Progenitor cell of endocrine pancreas (in vitro differentiated cells): ENCODE results near the gene INPPL1. TPM values are rescaled to one million over a fixed set of nuclear protein-coding genes. Genes with fewer than 3 reads are reported as not detected.
"Not testable (repeated sequence)": the region's sequence is repeated elsewhere in the genome, so short reads cannot be mapped to it uniquely, and the experiment has no call there.

Experiments used
- DNase-seq: peaks from one replicate; pipeline ENCODE4 v3.0.0; 2021; ENCODE audit warnings: low spot score; ENCODE audit not compliant: unreplicated experiment
- H3K27ac Mint-ChIP-seq: 2 replicates; pipeline ENCODE4 v1.8.0; 2021; ENCODE audit warnings: mild to moderate bottlenecking, moderate library complexity, mixed read lengths
- H3K27me3 Mint-ChIP-seq: 2 replicates; pipeline ENCODE4 v1.8.0; 2021; ENCODE audit warnings: mixed read lengths
- H3K36me3 Mint-ChIP-seq: 2 replicates; pipeline ENCODE4 v1.8.0; 2022; ENCODE audit warnings: mixed read lengths; ENCODE audit not compliant: insufficient read depth
- H3K4me1 Mint-ChIP-seq: 2 replicates; pipeline ENCODE4 v1.8.0; 2021; ENCODE audit warnings: low read depth, mixed read lengths
- H3K4me3 Mint-ChIP-seq: 2 replicates; pipeline ENCODE4 v1.8.0; 2021; ENCODE audit warnings: low read depth, mild to moderate bottlenecking, moderate library complexity, mixed read lengths
- H3K9me3 Mint-ChIP-seq: 2 replicates; pipeline ENCODE4 v1.8.0; 2021; ENCODE audit warnings: low read depth, mixed read lengths
- total RNA-seq: library from RNA; stranded (reverse); gene quantifications from 2 replicates; pipeline ENCODE4 v1.2.1, GENCODE V29; 2021
- TF ChIP-seq, protein P1 (sequence below): fragments of 200-600 bp; sonication (generic); IDR thresholded peaks from one replicate; pipeline ENCODE4 v1.5.0; 2021; ENCODE audit warnings: antibody characterized with exemption, mild to moderate bottlenecking; ENCODE audit not compliant: unreplicated experiment

INPPL1 gene
- total RNA-seq, 1 donor from 2014 or later, result 394 TPM

DNA sequence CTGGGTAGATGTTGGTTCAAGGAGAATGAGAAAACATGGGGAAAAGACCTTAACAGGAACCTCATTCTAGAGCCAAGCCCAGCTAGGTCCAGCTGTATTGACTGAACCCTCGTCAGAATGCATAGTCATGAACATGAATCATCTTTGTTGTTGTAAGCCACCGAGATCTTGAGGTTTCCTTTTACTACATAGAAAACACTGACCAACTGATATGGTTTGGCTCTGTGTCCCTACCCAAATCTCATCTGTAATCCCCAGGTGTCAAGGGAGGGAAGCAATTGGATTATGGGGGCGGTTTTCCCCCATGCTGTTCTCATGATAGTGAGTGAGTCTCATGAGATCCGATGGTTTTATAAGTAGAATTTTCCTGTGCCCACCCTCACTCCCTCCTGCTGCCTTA is 38.8 kb downstream of the INPPL1 start:
- TF ChIP-seq, protein P1, sequence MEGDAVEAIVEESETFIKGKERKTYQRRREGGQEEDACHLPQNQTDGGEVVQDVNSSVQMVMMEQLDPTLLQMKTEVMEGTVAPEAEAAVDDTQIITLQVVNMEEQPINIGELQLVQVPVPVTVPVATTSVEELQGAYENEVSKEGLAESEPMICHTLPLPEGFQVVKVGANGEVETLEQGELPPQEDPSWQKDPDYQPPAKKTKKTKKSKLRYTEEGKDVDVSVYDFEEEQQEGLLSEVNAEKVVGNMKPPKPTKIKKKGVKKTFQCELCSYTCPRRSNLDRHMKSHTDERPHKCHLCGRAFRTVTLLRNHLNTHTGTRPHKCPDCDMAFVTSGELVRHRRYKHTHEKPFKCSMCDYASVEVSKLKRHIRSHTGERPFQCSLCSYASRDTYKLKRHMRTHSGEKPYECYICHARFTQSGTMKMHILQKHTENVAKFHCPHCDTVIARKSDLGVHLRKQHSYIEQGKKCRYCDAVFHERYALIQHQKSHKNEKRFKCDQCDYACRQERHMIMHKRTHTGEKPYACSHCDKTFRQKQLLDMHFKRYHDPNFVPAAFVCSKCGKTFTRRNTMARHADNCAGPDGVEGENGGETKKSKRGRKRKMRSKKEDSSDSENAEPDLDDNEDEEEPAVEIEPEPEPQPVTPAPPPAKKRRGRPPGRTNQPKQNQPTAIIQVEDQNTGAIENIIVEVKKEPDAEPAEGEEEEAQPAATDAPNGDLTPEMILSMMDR, result no peak
- H3K9me3 Mint-ChIP-seq, result no peaks in the 10 kb centered on the region
- no peak for DNase-seq
- peaks cover 14% of the 10 kb centered on the region for H3K27me3 Mint-ChIP-seq
- no peaks in the 10 kb centered on the region for H3K4me1 Mint-ChIP-seq
- H3K4me3 Mint-ChIP-seq, result no peak overlapping the region
- no peaks in the 10 kb centered on the region for H3K36me3 Mint-ChIP-seq
- no peak overlapping the region for H3K27ac Mint-ChIP-seq

DNA sequence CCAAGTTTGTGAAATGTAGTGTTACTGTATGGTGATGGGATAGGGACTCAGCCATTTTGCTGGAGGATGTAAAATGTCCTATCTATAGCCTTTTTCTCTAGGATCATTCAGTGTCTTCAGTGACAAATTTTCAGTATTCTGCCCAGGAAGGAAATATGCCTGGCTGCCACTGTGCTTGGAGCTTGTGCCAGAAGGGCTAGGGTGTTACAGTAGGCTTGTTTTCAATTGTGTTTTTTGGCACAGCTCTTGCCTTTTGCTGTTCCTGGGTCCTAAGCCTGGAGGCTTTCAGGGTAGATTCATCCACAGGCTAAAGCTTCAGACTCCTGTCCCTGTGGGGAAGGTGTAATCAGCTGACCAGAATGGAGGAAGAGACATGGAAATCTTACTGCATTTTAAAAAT is 41.4 kb downstream of the INPPL1 start:
- TF ChIP-seq, protein P1, result no peak
- Mint-ChIP-seq H3K4me3 (no peak overlapping the region), H3K27ac (no peak overlapping the region), H3K36me3 (no peaks in the 10 kb centered on the region), H3K9me3 (no peaks in the 10 kb centered on the region), H3K27me3 (peaks cover 24% of the 10 kb centered on the region), H3K4me1 (no peaks in the 10 kb centered on the region)
- no peak for DNase-seq

DNA sequence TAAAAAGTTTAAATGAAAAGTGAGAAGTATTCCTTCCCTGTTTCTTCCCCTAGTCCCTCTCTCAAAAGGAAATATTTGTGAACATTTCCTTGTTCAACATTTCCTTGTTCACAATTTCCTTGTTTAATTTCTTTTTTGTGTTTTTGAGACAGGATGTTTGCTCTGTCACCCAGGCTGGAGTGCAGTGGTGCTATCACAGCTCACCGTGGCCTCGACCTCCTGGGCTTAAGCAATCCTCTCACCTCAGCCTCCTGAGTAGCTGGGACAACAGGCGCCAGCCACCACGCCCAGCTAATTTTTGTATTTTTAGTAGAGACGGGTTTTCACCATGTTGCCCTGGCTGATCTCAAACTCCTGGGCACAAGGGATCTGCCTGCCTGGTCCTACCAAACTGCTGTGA is 42.4 kb downstream of the INPPL1 start:
- H3K36me3 Mint-ChIP-seq, H3K27ac Mint-ChIP-seq, H3K4me1 Mint-ChIP-seq, H3K4me3 Mint-ChIP-seq, DNase-seq, H3K9me3 Mint-ChIP-seq: not testable (repeated sequence)
- peaks cover 27% of the 10 kb centered on the region for H3K27me3 Mint-ChIP-seq

DNA sequence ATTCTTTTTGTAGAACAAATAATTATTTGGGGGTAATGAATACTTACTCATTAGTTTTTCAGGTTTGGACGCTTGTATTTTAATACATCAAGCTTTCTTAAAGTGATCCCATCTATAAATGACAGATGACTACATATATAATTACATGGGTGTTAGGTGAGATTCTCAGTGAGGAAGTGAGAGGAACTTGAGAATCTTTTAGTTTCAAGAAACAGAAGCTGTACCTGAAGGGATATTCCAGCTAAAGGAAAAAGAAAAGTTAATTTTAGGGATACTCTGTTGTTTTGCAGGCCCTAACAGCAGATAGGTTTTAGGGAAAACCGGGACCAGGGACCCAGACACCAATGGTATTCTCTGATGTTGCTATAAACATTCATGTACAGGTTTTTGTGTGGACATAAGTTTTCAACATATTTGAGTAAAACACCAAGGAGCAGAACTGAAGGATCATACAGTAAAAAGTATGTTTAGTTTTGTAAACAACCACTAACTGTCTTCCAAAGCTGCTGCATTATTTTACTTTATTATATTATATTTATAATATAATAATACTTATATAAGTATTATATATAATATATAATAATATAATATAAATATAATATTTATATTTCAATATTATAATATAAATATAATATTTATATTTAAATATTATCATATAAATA is 43.5 kb downstream of the INPPL1 start:
- no peak overlapping the region for H3K27ac Mint-ChIP-seq
- H3K4me1 Mint-ChIP-seq, result no peaks in the 10 kb centered on the region
- TF ChIP-seq, protein P1, result no peak
- peaks cover 26% of the 10 kb centered on the region for H3K27me3 Mint-ChIP-seq
- DNase-seq, result no peak
- no peaks in the 10 kb centered on the region for H3K9me3 Mint-ChIP-seq
- H3K36me3 Mint-ChIP-seq, result no peaks in the 10 kb centered on the region
- no peak overlapping the region for H3K4me3 Mint-ChIP-seq

DNA sequence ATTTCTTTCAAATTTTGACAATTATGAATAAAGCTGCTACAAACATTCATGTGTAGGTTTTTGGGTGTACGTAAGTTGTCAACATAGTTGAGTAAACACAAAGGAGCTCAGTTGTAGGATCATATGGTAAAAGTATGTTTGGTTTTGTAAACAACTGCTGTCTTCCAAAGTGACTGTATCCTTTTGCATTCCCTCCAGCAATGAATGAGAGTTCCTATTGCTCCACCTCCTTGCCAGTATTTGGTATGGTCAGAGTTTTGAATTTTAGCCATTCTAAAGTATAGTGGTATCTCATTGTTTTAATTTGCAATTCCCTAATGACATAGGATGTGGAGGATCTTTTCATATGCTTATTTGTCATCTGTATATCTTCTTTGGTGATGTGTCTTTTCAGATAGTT is 47.4 kb downstream of the INPPL1 start:
- TF ChIP-seq, protein P1, result no peak
- H3K27me3 Mint-ChIP-seq, result peaks cover 18% of the 10 kb centered on the region
- no peaks in the 10 kb centered on the region for H3K36me3 Mint-ChIP-seq
- H3K4me1 Mint-ChIP-seq, result no peaks in the 10 kb centered on the region
- H3K4me3 Mint-ChIP-seq, result no peak overlapping the region
- H3K27ac Mint-ChIP-seq, result no peak overlapping the region
- peaks cover 6% of the 10 kb centered on the region for H3K9me3 Mint-ChIP-seq
- DNase-seq, result no peak

DNA sequence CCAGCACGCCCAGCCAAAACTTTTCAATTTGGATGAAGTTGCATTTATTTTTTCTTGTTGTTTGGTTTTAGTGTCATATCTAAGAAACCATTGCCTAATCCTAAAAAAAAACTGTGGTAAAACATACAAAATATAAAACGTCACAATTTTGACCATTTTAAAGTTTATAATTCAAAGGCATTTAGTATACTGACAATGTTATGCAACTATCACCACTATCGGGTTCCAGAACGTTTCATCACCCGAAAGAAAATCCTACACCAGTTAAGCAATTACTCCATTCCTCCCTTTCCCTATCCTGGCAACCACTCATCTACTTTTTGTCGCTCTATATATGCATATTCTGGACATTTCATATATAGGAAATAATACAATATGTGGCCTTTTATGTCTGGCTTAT is 49.9 kb downstream of the INPPL1 start:
- TF ChIP-seq, protein P1, result no peak
- Mint-ChIP-seq H3K36me3 (no peaks in the 10 kb centered on the region), H3K9me3 (peaks cover 6% of the 10 kb centered on the region), H3K27ac (no peak overlapping the region), H3K4me1 (no peaks in the 10 kb centered on the region), H3K27me3 (peaks cover 13% of the 10 kb centered on the region), H3K4me3 (no peak overlapping the region)
- DNase-seq, result no peak
